Measurements from ENCODE around the gene RPL7L1. TPM values are rescaled to one million over a fixed set of nuclear protein-coding genes. Genes with fewer than 3 reads are reported as not detected.
A peak's percentile ranks its signal among the peaks of the same experiment; 100 is the strongest.

RPL7L1 gene
- total and polyA plus RNA-seq, 2 of the 13 experiments (the other 11 are each of a cell fraction or from before 2014, with no cell fraction given), result 51.6 to 179 TPM

GRCh38 chr6:42877695-42878094, 1.7 kb upstream of the RPL7L1 start (continued):
- no peak for TF ChIP-seq ZNF333 (CRISPR knock-in tag; IDR thresholded peaks at IDR 0.05; ENCODE audit: borderline replicate concordance)
- TF ChIP-seq ELF3 (CRISPR knock-in tag; IDR thresholded peaks at IDR 0.05), result peak; percentile 57; the same call in 1 of the 2 replicates
- TF ChIP-seq HDAC6 (IDR thresholded peaks at IDR 0.05; ENCODE audit: low read depth, low read length), result no peak
- peak; percentile 70 for TF ChIP-seq ARID5B (CRISPR knock-in tag; IDR thresholded peaks at IDR 0.05)
- no peak for TF ChIP-seq ZNF672 (CRISPR knock-in tag; IDR thresholded peaks at IDR 0.05)
- no peak for TF ChIP-seq ZSCAN20 (CRISPR knock-in tag; IDR thresholded peaks at IDR 0.05; ENCODE audit: borderline replicate concordance)
- TF ChIP-seq ETS1 (CRISPR knock-in tag; IDR thresholded peaks at IDR 0.05), result no peak
- TF ChIP-seq ZFAT (CRISPR knock-in tag; conservative IDR thresholded peaks at IDR 0.05), result no peak
- no peak for TF ChIP-seq GMEB2 (CRISPR knock-in tag; IDR thresholded peaks at IDR 0.05; ENCODE audit: low read depth)
- TF ChIP-seq TGIF2 (CRISPR knock-in tag; IDR thresholded peaks at IDR 0.05), result peak; percentile 78
- TF ChIP-seq HOXA9 (CRISPR knock-in tag; IDR thresholded peaks at IDR 0.05; ENCODE audit: borderline replicate concordance), result no peak
- TF ChIP-seq ZNF180 (CRISPR knock-in tag; IDR thresholded peaks at IDR 0.05; ENCODE audit: borderline replicate concordance, low read depth), result no peak
- TF ChIP-seq BRD4 (CRISPR knock-in tag; IDR thresholded peaks at IDR 0.05), result no peak
- 0 out of 2 replicates have a peak, but pooled peaks have one; percentile 6 for TF ChIP-seq ZNF724P (CRISPR knock-in tag; IDR thresholded peaks at IDR 0.05; ENCODE audit: borderline replicate concordance)
- TF ChIP-seq NR2F6 (IDR thresholded peaks at IDR 0.05), result 0 out of 2 replicates have a peak, but pooled peaks have one; percentile 18
- peak; percentile 73 for TF ChIP-seq NR2F6 (CRISPR knock-in tag; IDR thresholded peaks at IDR 0.05)
- TF ChIP-seq ZNF776 (CRISPR knock-in tag; IDR thresholded peaks at IDR 0.05), result no peak
- no peak for TF ChIP-seq DR1 (CRISPR knock-in tag; IDR thresholded peaks at IDR 0.05)
- TF ChIP-seq ZFP41 (CRISPR knock-in tag; IDR thresholded peaks at IDR 0.05; ENCODE audit: borderline replicate concordance), result no peak
- TF ChIP-seq HOXA5 (CRISPR knock-in tag; IDR thresholded peaks at IDR 0.05), result no peak
- no peak for TF ChIP-seq WIZ (CRISPR knock-in tag; IDR thresholded peaks at IDR 0.05)
- no peak for TF ChIP-seq IRF2 (CRISPR knock-in tag; IDR thresholded peaks at IDR 0.05)
- peak; percentile 74 for TF ChIP-seq GATAD2A (CRISPR knock-in tag; IDR thresholded peaks at IDR 0.05)
- TF ChIP-seq ZNF44 (CRISPR knock-in tag; IDR thresholded peaks at IDR 0.05), result no peak
- no peak for TF ChIP-seq HHEX (CRISPR knock-in tag; IDR thresholded peaks at IDR 0.05)
- no peak for TF ChIP-seq ZFP36L1 (CRISPR knock-in tag; IDR thresholded peaks at IDR 0.05)
- peak; percentile 64; the same call in 1 of the 2 replicates for TF ChIP-seq TBX2 (CRISPR knock-in tag; IDR thresholded peaks at IDR 0.05; ENCODE audit: borderline replicate concordance)
- no peak for TF ChIP-seq SYNCRIP (IDR thresholded peaks at IDR 0.05; ENCODE audit: insufficient read depth, low read depth, low read length)
